Left renal cortex interstitium (tissue), 4 donors: ENCODE results near the gene OSBPL6. TPM values are rescaled to one million over a fixed set of nuclear protein-coding genes. Genes with fewer than 3 reads are reported as not detected.
"Not testable (repeated sequence)": the region's sequence is repeated elsewhere in the genome, so short reads cannot be mapped to it uniquely, and the experiment has no call there.

Experiments used
- DNase-seq, 4 donors: peaks; one replicate each; pipeline ENCODE4 v3.0.0-alpha.2; 2013; ENCODE audit warnings: low read depth in 4 of 4, low spot score in 2 of 4, missing footprints in 1 of 4
- polyA plus RNA-seq, 4 donors: library from polyadenylated mRNA; unstranded; fragments of 120-200 nt; gene quantifications; one replicate each; pipeline ENCODE4 v1.2.1, GENCODE V29; 2013; ENCODE audit not compliant: insufficient read length in 4 of 4

OSBPL6 gene
- 1 to 10 TPM; 5.5 to 6.8 (median 6.3) TPM for polyA plus RNA-seq

DNA sequence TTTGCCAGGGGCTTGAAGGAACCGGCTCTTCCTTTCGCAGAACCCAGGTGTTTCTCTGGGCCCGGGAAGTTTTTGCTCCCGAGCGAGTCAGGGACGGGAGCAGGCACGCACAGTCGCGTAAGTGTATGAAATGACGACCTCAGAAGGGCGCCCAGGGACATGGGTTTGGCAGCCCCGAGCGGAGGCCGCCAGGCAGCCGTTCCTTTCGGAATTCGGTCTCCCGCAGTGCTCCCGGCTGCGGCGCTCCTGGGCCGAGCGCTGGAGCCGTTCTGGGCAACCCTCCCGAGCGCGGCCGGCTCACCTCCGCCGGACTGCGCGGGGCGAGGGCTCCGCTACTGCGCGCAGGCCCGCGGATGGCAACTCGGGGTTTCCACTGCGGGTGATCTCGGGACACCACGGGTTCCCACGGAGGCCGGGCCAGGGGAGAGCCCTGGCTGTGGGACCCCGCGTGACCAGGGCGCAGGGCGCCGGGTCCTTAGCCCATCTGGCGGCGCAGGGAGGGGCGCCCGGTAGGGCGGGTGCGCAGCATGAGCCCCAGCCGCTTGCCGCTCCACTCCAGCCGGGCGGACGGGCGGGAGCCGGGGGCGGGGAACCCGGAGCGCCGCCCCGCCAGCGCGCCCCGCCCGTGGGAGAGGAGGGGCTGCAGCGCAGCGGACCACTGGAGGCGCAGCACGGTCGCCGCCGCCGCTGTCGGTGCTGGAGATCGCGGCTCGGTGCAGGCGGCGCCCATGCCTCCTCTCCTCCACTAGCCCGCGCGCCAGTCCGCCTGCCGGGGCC is at the start of gene OSBPL6:
OSBPL6 (plus strand) TSS at position 690 of the 777 bp plus-strand sequence. CDS start 111,673 bp downstream, outside the sequence.
- DNase-seq, result peak; percentile 58 to 73 (median 64)

DNA sequence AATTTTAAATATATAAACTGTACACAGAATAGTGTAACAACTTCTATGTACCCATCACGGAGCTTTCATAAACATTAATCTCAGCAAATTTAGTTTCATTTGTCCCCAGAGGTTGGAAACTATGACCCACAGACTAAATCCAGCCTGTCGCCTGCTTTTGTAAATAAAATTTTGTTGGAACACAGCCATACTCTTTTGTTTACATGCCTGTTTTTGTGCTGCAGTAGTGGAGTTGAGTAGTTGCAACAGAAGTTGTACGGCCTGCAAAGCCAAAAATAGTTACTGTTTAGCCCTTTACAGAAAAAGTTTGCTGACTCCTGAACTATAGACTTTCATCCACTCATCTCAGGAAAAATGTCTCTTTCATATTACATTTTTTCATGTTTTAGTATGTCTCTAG is 42.3 kb upstream of the OSBPL6 start:
- no peak for DNase-seq

DNA sequence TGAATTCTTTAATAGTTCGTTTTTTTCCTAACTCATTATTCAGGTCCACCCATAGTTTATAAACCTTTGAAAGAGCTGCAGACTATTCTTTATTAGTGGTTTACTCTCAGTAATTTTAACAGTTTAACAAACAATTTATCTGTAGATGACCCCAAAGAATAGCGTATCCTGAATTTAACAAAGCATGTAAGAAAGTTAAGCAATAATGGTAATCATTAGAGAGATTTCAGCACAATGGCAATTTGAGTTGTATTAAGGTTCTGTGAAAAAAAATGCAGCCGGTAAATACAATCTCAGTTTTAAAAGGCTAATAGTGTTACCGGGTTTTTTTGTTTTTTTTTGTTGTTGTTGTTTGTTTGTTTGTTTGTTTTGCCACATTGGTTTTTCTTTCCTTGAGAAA is 41.8 kb upstream of the OSBPL6 start:
- no peak for DNase-seq

- no peak for DNase-seq
Observed at GRCh38 chr2:178152977-178153376, 41.3 kb upstream of the OSBPL6 start.

DNA sequence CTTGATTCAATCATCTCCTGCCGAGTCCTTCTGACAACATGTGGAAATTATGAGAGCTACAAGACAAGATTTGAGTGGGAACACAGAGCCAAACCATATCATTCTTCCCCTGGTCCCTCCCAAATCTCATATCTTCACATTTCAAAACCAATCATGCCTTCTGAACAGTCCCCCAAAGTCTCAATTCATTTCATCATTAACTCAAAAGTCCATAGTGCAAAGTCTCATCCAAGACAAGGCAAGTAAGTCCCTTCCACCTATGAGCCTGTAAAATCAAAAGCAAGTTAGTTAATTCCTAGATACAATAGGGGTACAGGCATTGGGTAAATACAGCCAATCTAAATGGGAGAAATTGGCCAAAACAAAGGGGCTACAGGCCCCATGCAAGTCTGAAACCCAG is 40.4 kb upstream of the OSBPL6 start:
- DNase-seq, result not testable (repeated sequence)

DNA sequence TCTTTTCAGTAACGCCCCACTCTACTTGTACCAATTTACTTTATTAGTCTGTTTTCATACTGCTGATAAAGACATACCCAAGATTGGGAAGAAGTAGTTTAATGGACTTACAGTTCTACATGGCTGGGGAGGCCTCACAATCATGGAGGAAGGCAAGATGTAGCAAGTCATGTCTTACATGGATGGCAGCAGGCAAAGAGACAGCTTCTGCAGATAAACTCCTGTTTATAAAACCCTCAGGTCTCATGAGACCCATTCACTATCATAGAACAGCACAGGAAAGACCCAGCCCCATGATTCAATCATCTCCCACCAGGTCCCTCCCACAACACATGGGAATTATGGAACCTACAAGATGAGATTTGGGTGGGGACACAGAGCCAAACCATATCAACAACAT is 38.8 kb upstream of the OSBPL6 start:
- no peak for DNase-seq

DNA sequence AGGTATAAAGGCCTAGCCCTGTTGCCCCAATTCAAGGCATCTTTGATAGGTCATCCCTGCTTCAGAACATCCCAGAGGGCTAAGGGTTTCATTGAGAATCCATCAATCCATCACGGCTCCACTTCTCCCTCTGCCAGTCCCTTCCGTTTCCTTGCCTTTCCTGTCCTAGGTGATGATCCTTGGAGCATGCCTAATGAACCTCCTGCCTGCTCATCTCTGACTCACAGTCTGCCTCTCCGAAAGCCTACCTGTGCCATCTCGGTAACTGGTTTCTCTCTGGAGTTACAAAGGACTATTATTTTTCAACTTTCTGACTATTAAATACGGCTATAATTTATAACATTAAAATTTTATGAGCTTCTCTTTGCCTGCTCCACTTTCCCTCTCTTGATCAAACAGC is 36.7 kb upstream of the OSBPL6 start:
- no peak for DNase-seq

- DNase-seq, result no peak
Observed at GRCh38 chr2:178159966-178160365, 34.3 kb upstream of the OSBPL6 start.

GRCh38 chr2:178160601-178161000 is 33.7 kb upstream of the OSBPL6 start:
- DNase-seq, result no peak

DNA sequence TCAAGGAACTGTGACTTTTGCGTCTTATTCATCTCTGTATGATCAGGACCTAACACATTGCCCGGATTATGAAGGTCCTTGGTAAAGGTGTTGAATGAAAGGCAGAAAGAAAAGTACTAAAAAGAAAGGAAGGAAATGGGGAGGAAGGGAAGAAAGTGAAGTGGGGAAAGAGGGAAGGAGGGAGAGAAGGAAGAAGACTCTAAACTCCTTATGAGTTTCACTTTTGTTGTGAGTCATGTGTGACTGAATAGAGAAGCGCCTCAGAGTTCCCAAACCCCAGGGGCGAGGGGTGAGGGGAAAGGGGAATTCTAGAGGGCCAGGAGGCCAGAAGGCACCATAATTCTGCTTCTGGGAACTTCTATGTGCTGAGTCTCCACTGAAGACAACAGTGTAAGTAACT is 30.9 kb upstream of the OSBPL6 start:
- no peak for DNase-seq

DNA sequence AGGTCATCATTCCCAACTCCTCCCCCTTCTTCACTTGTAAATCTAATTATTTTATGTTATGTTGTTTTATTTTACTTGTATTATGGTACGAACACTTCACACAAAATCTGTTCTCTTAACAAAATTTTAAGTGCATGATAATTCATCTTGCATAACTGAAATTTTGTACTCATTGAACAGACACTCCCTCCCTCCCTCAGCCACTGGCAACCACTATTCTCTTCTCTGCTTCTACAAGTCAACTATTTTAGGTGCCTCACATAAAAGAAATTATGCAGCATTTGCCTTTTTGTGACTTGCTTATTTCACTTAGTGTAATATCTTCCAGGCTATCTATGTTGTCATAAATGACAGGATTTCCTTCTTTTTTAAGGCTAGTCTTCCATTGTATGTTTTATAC is 30.4 kb upstream of the OSBPL6 start:
- no peak for DNase-seq

- DNase-seq, result no peak
Observed at GRCh38 chr2:178173657-178174056, 20.7 kb upstream of the OSBPL6 start.

DNA sequence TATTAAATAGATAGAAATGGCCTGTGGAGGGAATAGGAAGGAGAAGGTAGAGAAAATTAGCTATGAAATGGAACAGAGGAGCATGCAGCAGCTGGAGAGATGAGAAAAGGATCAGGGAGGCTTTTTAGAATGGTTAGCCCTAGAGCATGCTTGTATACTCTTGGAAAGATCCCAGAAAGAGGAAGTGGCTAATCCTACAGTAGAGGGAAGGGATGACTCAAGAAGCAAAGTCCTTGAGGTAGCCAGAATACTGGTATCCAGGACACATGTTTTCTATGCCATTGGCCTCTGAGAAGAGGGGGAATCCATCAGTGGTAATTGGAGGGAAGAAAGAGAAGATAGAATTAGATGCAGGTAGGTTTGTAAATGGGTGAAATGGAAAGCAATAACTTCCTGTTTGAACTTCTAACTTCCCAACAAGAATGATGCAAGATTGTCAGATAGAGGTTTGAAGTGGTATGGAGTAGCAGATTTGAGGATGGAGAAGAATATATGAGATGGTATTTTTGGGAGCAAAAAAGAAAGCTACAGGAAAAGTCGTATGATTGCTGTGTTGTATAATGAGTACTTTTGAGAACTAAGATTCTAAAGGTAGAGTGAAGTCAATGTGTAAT is 17.1 kb upstream of the OSBPL6 start:
- no peak for DNase-seq

DNA sequence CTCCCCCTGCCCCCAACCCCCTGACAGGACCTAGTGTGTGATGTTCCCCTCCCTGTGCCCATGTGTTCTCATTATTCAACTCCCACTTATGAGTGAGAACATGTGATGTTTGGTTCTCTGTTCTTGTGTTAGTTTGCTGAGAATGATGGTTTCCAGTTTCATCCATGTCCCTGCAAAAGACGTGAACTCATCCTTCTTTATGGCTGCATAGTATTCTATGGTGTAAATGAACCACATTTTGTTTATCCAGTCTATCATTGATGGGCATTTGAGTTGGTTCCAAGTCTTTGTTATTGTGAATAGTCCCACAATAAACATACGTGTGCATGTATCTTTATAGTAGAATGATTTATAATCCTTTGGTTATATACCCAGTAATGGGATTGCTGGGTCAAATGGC is 13.7 kb upstream of the OSBPL6 start:
- not testable (repeated sequence) for DNase-seq

DNA sequence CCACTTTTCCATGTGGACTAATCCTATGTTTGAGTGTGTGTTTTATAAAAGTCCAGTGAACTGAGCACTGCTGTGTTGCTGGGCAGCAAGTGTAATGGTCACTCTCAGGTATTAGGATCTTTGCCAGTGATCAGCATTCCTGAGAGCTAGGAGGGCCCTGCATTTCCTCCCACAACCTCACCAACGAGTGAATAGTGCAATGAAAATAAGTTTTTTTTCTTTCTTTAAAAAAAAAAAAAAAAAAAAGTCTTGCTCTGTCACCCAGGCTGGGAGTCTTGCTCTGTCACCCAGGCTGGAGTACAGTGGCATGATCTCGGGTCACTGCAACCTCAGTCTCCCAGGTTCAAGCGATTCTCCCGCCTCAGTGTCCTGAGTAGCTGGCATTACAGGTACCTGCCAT is 6.5 kb upstream of the OSBPL6 start:
- no peak for DNase-seq

GRCh38 chr2:178188466-178188865 is 5.8 kb upstream of the OSBPL6 start:
- no peak for DNase-seq

GRCh38 chr2:178191004-178191508 is 3.3 kb upstream of the OSBPL6 start:
- no peak for DNase-seq

GRCh38 chr2:178191511-178191910 is 2.8 kb upstream of the OSBPL6 start:
- DNase-seq, result no peak

- DNase-seq, result no peak
Observed at GRCh38 chr2:178193496-178193822, 853 bp upstream of the OSBPL6 start.

DNA sequence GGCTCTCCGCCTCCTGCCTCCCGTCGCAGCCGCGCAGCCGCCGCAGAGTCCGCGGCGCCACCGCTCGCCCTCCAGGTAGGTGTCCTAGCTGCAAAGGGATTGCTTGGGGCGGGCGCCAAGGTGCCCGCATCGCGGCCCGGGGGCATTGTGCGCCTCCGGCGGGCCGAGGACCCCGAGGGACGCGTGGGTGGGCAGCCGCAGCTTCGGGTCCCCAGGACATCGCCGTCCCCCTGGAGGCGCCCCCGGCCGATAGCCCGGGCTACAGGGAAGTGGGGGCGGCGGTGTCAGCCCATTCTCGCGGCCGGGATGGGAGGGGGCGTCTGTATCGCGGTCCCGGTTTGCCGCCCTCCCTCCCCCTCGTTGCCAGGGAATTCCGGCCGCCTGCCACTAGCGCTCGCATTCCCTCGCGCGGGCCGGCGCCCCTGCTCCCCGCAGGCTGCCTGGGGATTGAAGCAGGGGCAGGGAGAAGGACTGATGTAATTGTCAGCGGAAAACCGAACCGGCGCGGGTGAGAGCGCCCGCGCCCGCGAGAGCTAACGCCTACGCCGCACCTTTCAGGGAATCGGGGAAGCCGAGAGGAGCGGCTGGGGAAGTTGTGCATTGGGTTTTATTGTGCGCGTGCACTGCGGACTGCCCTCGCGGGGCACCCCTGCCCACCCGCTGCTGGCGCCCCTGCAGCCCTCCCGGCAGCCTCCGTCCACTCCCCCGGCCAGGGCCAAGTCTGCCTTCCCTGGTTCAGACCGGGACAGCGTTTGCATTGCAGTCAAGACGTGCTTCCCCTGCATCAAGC is 483 bp downstream of the OSBPL6 start:
- peak; percentile 13 to 60 (median 56) for DNase-seq

DNA sequence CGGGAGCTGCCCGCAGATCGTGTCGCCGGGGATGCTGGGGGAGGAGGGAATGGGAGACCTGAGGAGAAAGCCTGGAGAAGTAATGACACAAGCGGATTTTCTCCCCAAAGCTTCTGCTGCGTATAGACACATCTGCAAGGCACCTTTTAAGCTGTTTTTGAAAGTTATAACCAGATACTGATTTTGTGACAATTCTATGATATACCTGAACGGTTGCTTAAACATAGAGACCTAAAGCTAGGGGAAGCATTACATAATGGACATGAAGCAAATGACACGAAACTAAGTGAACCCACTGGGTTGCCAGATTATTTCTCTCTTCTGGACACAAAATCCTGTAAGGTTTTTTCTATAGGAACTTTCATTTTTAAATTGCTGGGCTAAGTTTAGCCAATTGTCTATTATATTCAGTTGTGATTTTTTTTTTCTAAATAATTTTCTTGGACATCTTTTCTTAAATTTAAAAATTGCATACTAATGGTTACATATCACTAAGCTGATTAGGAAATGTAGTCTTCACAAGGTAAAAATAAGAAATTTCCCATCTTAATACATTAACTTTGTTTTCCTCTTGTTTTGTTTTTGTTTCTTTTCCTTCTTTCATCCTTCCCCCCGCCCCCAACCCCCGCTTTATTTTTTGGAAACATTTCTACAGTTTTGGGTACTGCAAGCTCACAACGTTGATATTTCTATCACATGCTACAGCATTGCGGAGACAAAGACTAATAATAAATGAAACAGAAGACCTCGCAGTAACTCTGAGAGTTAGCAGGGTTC is 1.3 kb downstream of the OSBPL6 start:
- DNase-seq, result peak in 1 of 4 donors; percentile 42
